Activated CD4-positive, CD25-positive, alpha-beta regulatory T cell (primary cell): ENCODE results near the gene TMEM158.

Experiments
- DNase-seq, 4 experiments: peaks; one replicate each; lab custom pipeline; 2025; lab: John Stamatoyannopoulos, UW

The TMEM158 gene

GRCh38 chr3:45226206-45226915, at the start of gene TMEM158:
Gene TMEM158, minus strand, starts transcription at chr3:45226287. Its CDS starts 260 bp downstream, at chr3:45226027.
- DNase-seq, result peak in 3 of 4 experiments; percentile 25 to 52 (median 47)

- no peak for DNase-seq
Measured at GRCh38 chr3:45275006-45275704, 49.1 kb upstream of the TMEM158 start.

GRCh38 chr3:45273681-45274515, 47.8 kb upstream of the TMEM158 start:
- DNase-seq, result no peak

- no peak for DNase-seq
Measured at GRCh38 chr3:45272828-45273470, 46.9 kb upstream of the TMEM158 start.

GRCh38 chr3:45272032-45272810, 46.1 kb upstream of the TMEM158 start:
- DNase-seq, result no peak

GRCh38 chr3:45269952-45270351, 43.9 kb upstream of the TMEM158 start:
- DNase-seq, result no peak

- no peak for DNase-seq
Measured at GRCh38 chr3:45267097-45267496, 41.0 kb upstream of the TMEM158 start.

GRCh38 chr3:45261333-45262110, 35.4 kb upstream of the TMEM158 start:
- no peak for DNase-seq

GRCh38 chr3:45259133-45259532, 33.0 kb upstream of the TMEM158 start:
- no peak for DNase-seq

GRCh38 chr3:45258317-45258716, 32.2 kb upstream of the TMEM158 start:
- DNase-seq, result no peak

GRCh38 chr3:45253316-45253715, 27.2 kb upstream of the TMEM158 start:
- DNase-seq, result no peak

- DNase-seq, result no peak
Measured at GRCh38 chr3:45252826-45253225, 26.7 kb upstream of the TMEM158 start.

- no peak for DNase-seq
Measured at GRCh38 chr3:45249391-45249790, 23.3 kb upstream of the TMEM158 start.

GRCh38 chr3:45246241-45246640, 20.2 kb upstream of the TMEM158 start:
- no peak for DNase-seq

- DNase-seq, result no peak
Measured at GRCh38 chr3:45244356-45244755, 18.3 kb upstream of the TMEM158 start.

- DNase-seq, result no peak
Measured at GRCh38 chr3:45241206-45241605, 15.1 kb upstream of the TMEM158 start.

GRCh38 chr3:45240292-45240691, 14.2 kb upstream of the TMEM158 start:
- no peak for DNase-seq

- DNase-seq, result no peak
Measured at GRCh38 chr3:45239254-45239653, 13.2 kb upstream of the TMEM158 start.

GRCh38 chr3:45236964-45237363, 10.9 kb upstream of the TMEM158 start:
- no peak for DNase-seq

- no peak for DNase-seq
Measured at GRCh38 chr3:45235409-45235808, 9.3 kb upstream of the TMEM158 start.

GRCh38 chr3:45234250-45234649, 8.2 kb upstream of the TMEM158 start:
- no peak for DNase-seq
